Measurements from ENCODE around the gene GAGE2A. TPM values are rescaled to one million over a fixed set of nuclear protein-coding genes. Genes with fewer than 3 reads are reported as not detected.
"Not testable (repeated sequence)": the region's sequence is repeated elsewhere in the genome, so short reads cannot be mapped to it uniquely, and the experiment has no call there.

GAGE2A gene
- total RNA-seq, 1 experiment from 2014 or later = not detected

DNA sequence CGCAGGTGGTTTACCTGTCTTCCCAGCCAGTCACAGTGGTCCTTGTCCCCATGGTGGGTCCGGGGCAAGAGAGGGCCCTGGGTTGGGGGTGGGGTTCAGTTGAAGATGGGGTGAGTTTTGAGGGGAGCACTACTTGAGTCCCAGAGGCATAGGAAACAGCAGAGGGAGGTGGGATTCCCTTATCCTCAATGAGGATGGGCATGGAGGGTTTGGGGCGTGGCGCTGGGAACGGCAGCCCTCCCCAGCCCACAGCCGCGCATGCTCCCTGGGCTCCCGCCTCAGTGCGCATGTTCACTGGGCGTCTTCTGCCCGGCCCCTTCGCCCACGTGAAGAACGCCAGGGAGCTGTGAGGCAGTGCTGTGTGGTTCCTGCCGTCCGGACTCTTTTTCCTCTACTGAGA, 38.3 kb upstream of the GAGE2A start, which contains the start of gene GAGE12E:
TSS of gene GAGE12E (plus strand) at position 301 of the 400 bp plus-strand sequence. CDS start 1,155 bp downstream, outside the sequence.
- H3K9me3 Mint-ChIP-seq; H4K91ac ChIP-seq (ENCODE audit: insufficient read length, low read depth, low read length); H2BK12ac ChIP-seq (ENCODE audit: insufficient read length, low read depth, low read length); H3K27me3 ChIP-seq (ENCODE audit: insufficient read depth, low read length); H4K5ac ChIP-seq (ENCODE audit: insufficient read length, low read depth, low read length); H3K23me2 ChIP-seq (ENCODE audit: insufficient read length, low read depth, low read length, poor library complexity, severe bottlenecking); H3K27me3 Mint-ChIP-seq (ENCODE audit: low read depth); H4K20me1 ChIP-seq (ENCODE audit: control insufficient read depth, insufficient read depth, insufficient read length); H3K27ac Mint-ChIP-seq; H3K4me2 ChIP-seq (ENCODE audit: insufficient read depth, insufficient read length, low read length); H3K4me1 ChIP-seq (ENCODE audit: insufficient read depth, low read length); H3K79me1 ChIP-seq (ENCODE audit: insufficient read depth, low read depth, low read length, poor library complexity, severe bottlenecking); H3K23ac ChIP-seq (ENCODE audit: insufficient read length, low read depth, low read length); H3K4me3 Mint-ChIP-seq; H2AFZ ChIP-seq (ENCODE audit: low read length); H2BK120ac ChIP-seq (ENCODE audit: low read depth, low read length, poor library complexity, severe bottlenecking); H3K14ac ChIP-seq (ENCODE audit: insufficient read depth, low read length); H4K8ac ChIP-seq (replicated peaks; ENCODE audit: insufficient read length, low read depth, low read length); H3T11ph ChIP-seq (ENCODE audit: low read length); H3K27ac ChIP-seq (ENCODE audit: insufficient read length, low read depth, low read length); H3K36me3 Mint-ChIP-seq (ENCODE audit: insufficient read depth in 1 of 3, low read depth in 3 of 3); H2BK5ac ChIP-seq (ENCODE audit: insufficient read length, low read length); H3K56ac ChIP-seq (ENCODE audit: insufficient read length, low read depth, low read length); DNase-seq; H2AK5ac ChIP-seq (ENCODE audit: insufficient read length, low read length); H3K9ac ChIP-seq (ENCODE audit: extremely low read depth, insufficient read length, low read length); H3K18ac ChIP-seq (ENCODE audit: insufficient read length, low read depth, low read length); H2BK15ac ChIP-seq (ENCODE audit: low read depth, low read length); H3K4ac ChIP-seq (ENCODE audit: low read depth, low read length); H3K4me1 Mint-ChIP-seq; H3K79me2 ChIP-seq (ENCODE audit: insufficient read depth, low read length); H3K9me3 ChIP-seq (ENCODE audit: control insufficient read depth, low read depth, low read length); H2BK20ac ChIP-seq (ENCODE audit: low read depth, low read length, poor library complexity, severe bottlenecking): not testable (repeated sequence)
- WGBS (ENCODE audit: extremely low coverage, insufficient read length, low lambda C conversion rate) = no CpG with 5 or more reads among the region's 16 CpGs

DNA sequence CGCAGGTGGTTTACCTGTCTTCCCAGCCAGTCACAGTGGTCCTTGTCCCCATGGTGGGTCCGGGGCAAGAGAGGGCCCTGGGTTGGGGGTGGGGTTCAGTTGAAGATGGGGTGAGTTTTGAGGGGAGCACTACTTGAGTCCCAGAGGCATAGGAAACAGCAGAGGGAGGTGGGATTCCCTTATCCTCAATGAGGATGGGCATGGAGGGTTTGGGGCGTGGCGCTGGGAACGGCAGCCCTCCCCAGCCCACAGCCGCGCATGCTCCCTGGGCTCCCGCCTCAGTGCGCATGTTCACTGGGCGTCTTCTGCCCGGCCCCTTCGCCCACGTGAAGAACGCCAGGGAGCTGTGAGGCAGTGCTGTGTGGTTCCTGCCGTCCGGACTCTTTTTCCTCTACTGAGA, 28.8 kb upstream of the GAGE2A start, which contains the start of gene GAGE12F:
TSS of gene GAGE12F (plus strand) at position 301 of the 400 bp plus-strand sequence. CDS start 1,155 bp downstream, outside the sequence.
- not testable (repeated sequence) for H4K8ac ChIP-seq (replicated peaks; ENCODE audit: insufficient read length, low read depth, low read length); H3K9ac ChIP-seq (ENCODE audit: extremely low read depth, insufficient read length, low read length); H3K4me1 ChIP-seq (ENCODE audit: insufficient read depth, low read length); H3K9me3 Mint-ChIP-seq; H2BK15ac ChIP-seq (ENCODE audit: low read depth, low read length); H3K23ac ChIP-seq (ENCODE audit: insufficient read length, low read depth, low read length); DNase-seq; H3K56ac ChIP-seq (ENCODE audit: insufficient read length, low read depth, low read length); H4K20me1 ChIP-seq (ENCODE audit: control insufficient read depth, insufficient read depth, insufficient read length); H3K23me2 ChIP-seq (ENCODE audit: insufficient read length, low read depth, low read length, poor library complexity, severe bottlenecking); H3K79me1 ChIP-seq (ENCODE audit: insufficient read depth, low read depth, low read length, poor library complexity, severe bottlenecking); H4K91ac ChIP-seq (ENCODE audit: insufficient read length, low read depth, low read length); H2BK120ac ChIP-seq (ENCODE audit: low read depth, low read length, poor library complexity, severe bottlenecking); H3K27ac Mint-ChIP-seq; H3K14ac ChIP-seq (ENCODE audit: insufficient read depth, low read length); H2BK12ac ChIP-seq (ENCODE audit: insufficient read length, low read depth, low read length); H3K4me2 ChIP-seq (ENCODE audit: insufficient read depth, insufficient read length, low read length); H2BK5ac ChIP-seq (ENCODE audit: insufficient read length, low read length); H3K27me3 ChIP-seq (ENCODE audit: insufficient read depth, low read length); H3K9me3 ChIP-seq (ENCODE audit: control insufficient read depth, low read depth, low read length); H3K27ac ChIP-seq (ENCODE audit: insufficient read length, low read depth, low read length); H2BK20ac ChIP-seq (ENCODE audit: low read depth, low read length, poor library complexity, severe bottlenecking); H4K5ac ChIP-seq (ENCODE audit: insufficient read length, low read depth, low read length); H2AFZ ChIP-seq (ENCODE audit: low read length); H3K18ac ChIP-seq (ENCODE audit: insufficient read length, low read depth, low read length); H2AK5ac ChIP-seq (ENCODE audit: insufficient read length, low read length); H3T11ph ChIP-seq (ENCODE audit: low read length); H3K27me3 Mint-ChIP-seq (ENCODE audit: low read depth); H3K4ac ChIP-seq (ENCODE audit: low read depth, low read length); H3K79me2 ChIP-seq (ENCODE audit: insufficient read depth, low read length); H3K4me1 Mint-ChIP-seq; H3K4me3 Mint-ChIP-seq; H3K36me3 Mint-ChIP-seq (ENCODE audit: insufficient read depth in 1 of 3, low read depth in 3 of 3)
- no CpG with 5 or more reads among the region's 16 CpGs for WGBS (ENCODE audit: extremely low coverage, insufficient read length, low lambda C conversion rate)
